GM12873 (cell line): ENCODE data around the gene GALNT17.

Experiments used
- CTCF ChIP-seq: IDR thresholded peaks from 2 replicates; pipeline ENCODE4 v1.5.1; 2012; ENCODE audit warnings: low read depth, mild to moderate bottlenecking, moderate library complexity, low read length, control low read depth; ENCODE audit not compliant: insufficient read depth; ENCODE audit errors: missing control alignments

GALNT17 gene

GRCh38 chr7:71193099-71193810 lies 61.3 kb downstream of the GALNT17 start:
- no peak for TF ChIP-seq CTCF

DNA sequence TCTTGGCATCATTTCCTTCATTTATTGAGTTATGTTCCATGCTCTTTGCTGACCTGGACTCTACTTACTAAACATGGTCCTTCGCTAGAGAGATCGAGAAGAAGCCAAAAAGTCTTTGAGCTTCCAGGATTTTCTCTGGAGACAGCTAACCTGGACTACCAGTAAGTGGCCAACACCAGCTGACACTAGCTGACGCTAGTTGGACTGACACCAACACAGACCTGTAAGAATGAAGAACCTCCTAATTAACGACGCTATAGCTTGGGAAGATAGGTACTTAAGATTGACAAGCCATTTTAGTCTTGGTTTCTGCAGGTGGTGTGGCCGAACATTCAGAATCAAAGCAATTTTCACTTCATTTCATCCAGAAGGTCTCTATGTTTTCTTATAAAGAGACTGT lies 66.4 kb downstream of the GALNT17 start:
- no peak for TF ChIP-seq CTCF

DNA sequence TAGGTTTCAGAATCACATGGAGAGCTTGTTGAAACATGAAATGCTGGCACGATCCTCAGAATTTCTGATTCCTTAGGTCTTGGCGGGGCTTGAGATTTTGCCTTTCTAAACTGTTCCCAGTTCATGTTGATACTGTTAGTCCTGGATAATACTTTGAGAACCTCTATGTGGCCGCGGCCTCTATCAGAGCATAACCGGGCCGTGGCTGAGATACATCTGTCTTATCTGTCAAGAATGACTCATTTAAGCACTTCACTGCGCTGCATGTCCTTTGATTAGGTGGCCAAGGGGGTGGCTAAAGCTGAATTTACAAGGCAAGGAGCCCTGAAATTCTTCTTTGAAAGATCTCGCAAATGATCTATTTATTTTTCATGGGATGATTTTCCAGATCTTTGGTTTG lies 66.9 kb downstream of the GALNT17 start:
- TF ChIP-seq CTCF, result no peak

DNA sequence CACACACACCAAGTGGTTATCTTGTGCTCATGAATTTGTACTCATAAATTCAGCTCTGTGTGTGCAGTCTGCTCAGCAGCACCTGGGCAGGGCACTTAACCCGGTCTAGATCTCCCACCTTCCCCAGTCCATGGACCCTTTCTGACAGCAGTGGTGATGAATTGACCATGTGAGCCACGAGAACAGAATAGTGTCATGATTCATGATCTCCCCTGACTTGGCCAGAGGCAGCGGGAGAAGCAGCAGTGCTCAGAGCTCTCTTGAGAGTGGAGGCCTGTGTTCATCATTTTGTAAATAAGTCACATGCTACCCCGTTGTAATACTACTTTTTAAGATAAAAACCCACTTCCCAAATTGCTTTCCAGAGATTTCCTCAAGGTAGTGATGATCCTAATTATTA lies 74.2 kb downstream of the GALNT17 start:
- no peak for TF ChIP-seq CTCF

DNA sequence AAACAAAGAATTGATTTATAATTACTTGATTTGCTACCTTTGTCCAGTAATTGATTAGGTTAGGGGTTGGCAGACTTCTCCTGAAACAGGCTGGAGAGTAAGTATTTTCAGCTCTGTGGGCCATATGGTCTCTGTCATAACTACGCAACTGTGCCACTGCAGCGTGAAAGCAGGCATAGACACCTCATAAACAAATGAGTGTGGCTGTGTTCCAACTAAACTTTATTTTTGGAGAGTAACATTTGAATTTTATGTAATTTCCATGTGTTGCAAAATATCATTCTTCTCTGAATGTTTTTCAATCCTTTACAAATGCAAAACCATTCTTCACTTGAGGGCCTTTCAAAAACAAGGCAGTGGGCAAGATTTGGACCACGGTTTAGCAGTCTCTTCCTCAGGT lies 76.9 kb downstream of the GALNT17 start:
- no peak for TF ChIP-seq CTCF

GRCh38 chr7:71210220-71210619 lies 78.3 kb downstream of the GALNT17 start:
- no peak for TF ChIP-seq CTCF

DNA sequence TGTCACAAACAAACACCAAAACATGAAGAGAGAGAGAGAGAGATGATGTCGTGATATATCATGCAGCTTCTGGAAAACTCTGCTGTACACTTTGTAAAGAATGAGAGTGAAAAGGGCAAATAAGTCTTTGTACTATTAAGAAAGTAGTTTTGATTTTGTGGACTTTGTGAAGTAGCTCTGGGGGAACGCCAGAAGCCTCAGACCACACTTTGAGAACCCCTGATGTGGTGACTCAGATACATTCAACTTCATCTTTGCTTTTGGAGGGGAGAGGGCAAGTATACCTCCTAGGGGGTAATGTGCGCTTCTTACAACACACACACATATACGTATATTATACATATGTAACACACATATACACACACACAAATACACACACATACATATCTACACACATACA lies 84.3 kb downstream of the GALNT17 start:
- TF ChIP-seq CTCF, result no peak
